Fibroblast of skin of right quadriceps (primary cell): ENCODE results near the gene CC2D1A.

ENCODE experiments used
- DNase-seq: peaks from one replicate; pipeline ENCODE4 v3.0.0-alpha.2; 2013

CC2D1A gene

GRCh38 chr19:13905634-13906520 is at the start of gene CC2D1A, which contains the start of gene BRME1:
TSS of gene CC2D1A (plus strand) at chr19:13906201. CDS start at chr19:13906442, 241 bp downstream.
TSS of gene BRME1 (minus strand) at chr19:13906117. CDS start at chr19:13904892, 1,225 bp downstream.
- DNase-seq = peak; percentile 81

- no peak for DNase-seq
These were observed 49.5 kb upstream of the CC2D1A start for GRCh38 chr19:13856497-13856896.

GRCh38 chr19:13859361-13859880 is 46.6 kb upstream of the CC2D1A start:
- DNase-seq = peak; percentile 63

GRCh38 chr19:13860679-13861391 is 45.2 kb upstream of the CC2D1A start:
- no peak for DNase-seq

GRCh38 chr19:13861392-13861713 is 44.6 kb upstream of the CC2D1A start:
- peak; percentile 47 for DNase-seq

- peak; percentile 93 for DNase-seq
These were observed 44.1 kb upstream of the CC2D1A start for GRCh38 chr19:13861714-13862531.

- DNase-seq = no peak
These were observed 41.8 kb upstream of the CC2D1A start for GRCh38 chr19:13864046-13864666.

- DNase-seq = no peak
These were observed 41.1 kb upstream of the CC2D1A start for GRCh38 chr19:13864667-13865570.

GRCh38 chr19:13865571-13866462 is 40.2 kb upstream of the CC2D1A start:
- no peak for DNase-seq

- DNase-seq = no peak
These were observed 39.4 kb upstream of the CC2D1A start for GRCh38 chr19:13866463-13867046.

GRCh38 chr19:13868663-13869062 is 37.3 kb upstream of the CC2D1A start:
- no peak for DNase-seq

GRCh38 chr19:13869281-13869680 is 36.7 kb upstream of the CC2D1A start:
- DNase-seq = no peak

GRCh38 chr19:13870873-13871272 is 35.1 kb upstream of the CC2D1A start:
- DNase-seq = no peak

- DNase-seq = no peak
These were observed 33.7 kb upstream of the CC2D1A start for GRCh38 chr19:13872339-13872694.

GRCh38 chr19:13872695-13873389 is 33.2 kb upstream of the CC2D1A start:
- no peak for DNase-seq

- no peak for DNase-seq
These were observed 32.0 kb upstream of the CC2D1A start for GRCh38 chr19:13873834-13874515.

GRCh38 chr19:13875824-13876223 is 30.2 kb upstream of the CC2D1A start:
- DNase-seq = no peak

- no peak for DNase-seq
These were observed 29.2 kb upstream of the CC2D1A start, which contains the start of gene NANOS3 for GRCh38 chr19:13876834-13877233. TSS of gene NANOS3 (plus strand) at chr19:13877134. CDS start at chr19:13877249, 115 bp downstream.

- DNase-seq = no peak
These were observed 28.7 kb upstream of the CC2D1A start for GRCh38 chr19:13877303-13877702.
